IgD-negative memory B cell (primary cell): ENCODE measurements around the gene ASAP2. TPM values are rescaled to one million over a fixed set of nuclear protein-coding genes. Genes with fewer than 3 reads are reported as not detected.

Experiments used
- H3K27ac Mint-ChIP-seq, 3 donors: one replicate each; pipeline ENCODE4 v1.8.0; 2020 to 2022; ENCODE audit warnings: mild to moderate bottlenecking in 3 of 3, mixed read lengths in 3 of 3, moderate library complexity in 1 of 3
- H3K27me3 Mint-ChIP-seq: one replicate; pipeline ENCODE4 v1.8.0; 2021; ENCODE audit warnings: mixed read lengths
- H3K36me3 Mint-ChIP-seq: one replicate; pipeline ENCODE4 v1.8.0; 2020; ENCODE audit warnings: mild to moderate bottlenecking, mixed read lengths
- H3K4me1 Mint-ChIP-seq, 3 donors: one replicate each; pipeline ENCODE4 v1.8.0; 2020 to 2022; ENCODE audit warnings: mixed read lengths in 3 of 3, mild to moderate bottlenecking in 1 of 3
- H3K4me3 Mint-ChIP-seq, 4 donors: one replicate each; pipeline ENCODE4 v1.8.0; 2020 to 2022; ENCODE audit warnings: mild to moderate bottlenecking in 4 of 4, mixed read lengths in 4 of 4, moderate library complexity in 3 of 4
- H3K9me3 Mint-ChIP-seq, 3 donors: one replicate each; pipeline ENCODE4 v1.8.0; 2020 to 2021; ENCODE audit warnings: mixed read lengths in 3 of 3, mild to moderate bottlenecking in 1 of 3
- polyA plus RNA-seq: library from polyadenylated mRNA; unstranded; fragments of 300-500 nt; fragmentation: Illumina TruSeq; gene quantifications from one replicate; pipeline ENCODE4 v1.2.3, GENCODE V29; 2021

The ASAP2 gene
- polyA plus RNA-seq, 1 donor from 2014 or later: not detected

DNA sequence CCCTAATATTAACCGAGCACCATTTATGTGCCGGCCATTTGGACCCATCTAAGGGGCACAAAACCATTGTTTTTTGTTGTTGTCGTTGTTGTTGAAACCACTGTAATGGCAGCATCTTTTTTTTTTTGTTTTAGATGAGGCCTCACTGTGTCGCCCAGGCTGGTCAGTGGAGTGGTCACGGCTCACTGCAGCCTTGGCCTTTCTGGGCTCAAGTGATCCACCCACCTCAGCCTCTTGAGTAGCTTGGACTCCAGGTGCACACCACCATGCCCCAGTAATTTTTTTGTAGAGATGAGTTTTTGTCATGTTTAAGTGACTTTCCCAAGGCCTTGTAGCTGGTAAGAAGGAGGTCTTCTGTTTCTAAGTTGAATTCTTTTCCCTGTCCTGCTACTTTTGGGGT, 33.0 kb downstream of the ASAP2 start:
- Mint-ChIP-seq H3K9me3 (no peaks in the 10 kb centered on the region), H3K27me3 (peaks cover 4% of the 10 kb centered on the region), H3K36me3 (peaks cover 3% of the 10 kb centered on the region), H3K27ac (no peak overlapping the region), H3K4me1 (no peaks in the 10 kb centered on the region), H3K4me3 (no peak overlapping the region)

DNA sequence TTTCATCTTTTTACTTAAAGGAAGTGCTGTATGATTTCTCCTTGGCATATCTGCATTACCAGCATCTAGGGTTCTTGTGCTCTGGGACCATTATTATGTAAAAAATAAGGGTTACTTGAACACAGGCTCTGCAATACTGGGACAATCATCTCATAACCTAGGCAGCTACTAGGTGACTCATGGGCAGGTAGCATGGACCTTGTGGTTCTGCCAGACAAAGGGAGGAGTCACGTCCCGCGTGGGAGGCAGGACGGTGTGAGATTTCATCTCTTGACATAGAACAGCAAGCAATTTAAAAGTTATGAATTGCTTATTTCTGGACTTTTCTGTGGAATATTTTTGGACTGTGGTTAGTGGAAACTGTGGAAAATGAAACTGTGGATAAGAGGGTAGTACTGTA, 34.1 kb downstream of the ASAP2 start:
- H3K36me3 Mint-ChIP-seq: peaks cover 3% of the 10 kb centered on the region
- H3K27me3 Mint-ChIP-seq: peaks cover 4% of the 10 kb centered on the region
- no peaks in the 10 kb centered on the region for H3K9me3 Mint-ChIP-seq
- H3K4me1 Mint-ChIP-seq: no peaks in the 10 kb centered on the region
- no peak overlapping the region for H3K27ac Mint-ChIP-seq
- H3K4me3 Mint-ChIP-seq: no peak overlapping the region

DNA sequence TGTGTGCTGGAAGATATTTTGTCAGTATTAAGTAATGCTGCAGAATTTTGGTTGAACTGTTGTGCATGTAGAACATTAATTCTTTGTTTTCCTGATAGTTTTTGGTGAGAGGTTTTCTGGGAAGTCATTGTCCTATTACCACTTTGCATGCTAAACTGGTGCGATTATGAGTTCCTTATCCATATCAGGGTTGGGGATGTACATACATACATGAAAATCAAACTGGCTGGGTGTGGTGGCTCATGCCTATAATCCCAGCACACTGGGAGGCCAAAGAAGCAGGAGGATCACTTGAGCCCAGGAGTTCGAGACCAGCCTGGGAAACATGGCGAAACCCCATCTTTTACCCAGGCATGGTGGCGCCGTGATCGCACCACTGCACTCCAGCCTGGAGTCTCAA, 34.6 kb downstream of the ASAP2 start:
- H3K4me3 Mint-ChIP-seq: no peak overlapping the region
- peaks cover 3% of the 10 kb centered on the region for H3K36me3 Mint-ChIP-seq
- H3K27ac Mint-ChIP-seq: no peak overlapping the region
- H3K9me3 Mint-ChIP-seq: no peaks in the 10 kb centered on the region
- no peaks in the 10 kb centered on the region for H3K4me1 Mint-ChIP-seq
- peaks cover 4% of the 10 kb centered on the region for H3K27me3 Mint-ChIP-seq

DNA sequence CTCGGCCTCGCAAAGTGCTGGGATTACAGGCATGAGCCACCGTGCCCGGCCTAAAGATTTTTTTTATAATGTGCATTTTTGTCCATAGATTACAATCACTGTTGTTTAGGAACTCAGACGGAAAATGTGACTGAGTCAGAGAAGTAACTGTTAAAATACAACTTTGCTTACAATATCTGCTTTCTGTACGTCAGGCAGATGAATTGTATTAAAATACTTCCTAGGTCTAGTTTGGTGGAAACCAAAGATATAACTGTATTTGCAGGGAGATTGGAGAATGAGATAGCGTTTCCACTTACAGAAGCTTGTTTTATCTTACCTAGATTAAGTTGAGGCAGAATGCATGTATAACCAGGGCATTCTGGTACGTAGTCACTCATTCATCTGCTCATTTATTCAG, 36.7 kb downstream of the ASAP2 start:
- peaks cover 4% of the 10 kb centered on the region for H3K27me3 Mint-ChIP-seq
- H3K27ac Mint-ChIP-seq: no peak overlapping the region
- H3K36me3 Mint-ChIP-seq: peaks cover 3% of the 10 kb centered on the region
- no peak overlapping the region for H3K4me3 Mint-ChIP-seq
- H3K9me3 Mint-ChIP-seq: no peaks in the 10 kb centered on the region
- no peaks in the 10 kb centered on the region for H3K4me1 Mint-ChIP-seq

DNA sequence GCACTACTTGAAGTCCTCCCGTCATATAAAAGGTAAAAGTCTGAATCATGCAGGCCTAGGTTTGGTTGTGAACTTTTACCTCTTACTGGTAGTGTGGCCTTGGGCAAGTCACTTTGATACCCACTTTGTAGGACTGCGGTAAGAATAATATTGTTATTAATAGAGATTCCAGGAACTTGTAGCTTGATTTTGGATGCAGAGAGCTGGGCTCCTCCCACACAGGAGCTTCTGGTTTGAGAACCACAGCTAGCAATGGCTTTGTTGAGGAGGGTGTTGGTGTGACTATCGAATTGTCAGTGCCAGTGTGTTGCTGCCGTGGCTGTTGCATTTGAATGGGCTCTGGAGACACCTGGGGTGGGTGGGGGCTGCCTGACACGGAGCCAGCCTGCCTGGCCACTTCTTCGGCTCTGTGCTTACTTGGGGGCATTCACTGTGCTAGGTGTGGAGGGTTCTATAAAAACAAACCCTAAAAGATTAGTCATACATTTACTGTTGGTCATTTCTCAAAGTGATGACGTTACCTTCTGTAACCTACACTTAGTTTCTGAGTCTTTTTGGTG, 38.5 kb downstream of the ASAP2 start:
- peaks cover 3% of the 10 kb centered on the region for H3K36me3 Mint-ChIP-seq
- H3K9me3 Mint-ChIP-seq: no peaks in the 10 kb centered on the region
- H3K4me1 Mint-ChIP-seq: no peaks in the 10 kb centered on the region
- peaks cover 5% of the 10 kb centered on the region for H3K27me3 Mint-ChIP-seq
- no peak overlapping the region for H3K4me3 Mint-ChIP-seq
- H3K27ac Mint-ChIP-seq: no peak overlapping the region

DNA sequence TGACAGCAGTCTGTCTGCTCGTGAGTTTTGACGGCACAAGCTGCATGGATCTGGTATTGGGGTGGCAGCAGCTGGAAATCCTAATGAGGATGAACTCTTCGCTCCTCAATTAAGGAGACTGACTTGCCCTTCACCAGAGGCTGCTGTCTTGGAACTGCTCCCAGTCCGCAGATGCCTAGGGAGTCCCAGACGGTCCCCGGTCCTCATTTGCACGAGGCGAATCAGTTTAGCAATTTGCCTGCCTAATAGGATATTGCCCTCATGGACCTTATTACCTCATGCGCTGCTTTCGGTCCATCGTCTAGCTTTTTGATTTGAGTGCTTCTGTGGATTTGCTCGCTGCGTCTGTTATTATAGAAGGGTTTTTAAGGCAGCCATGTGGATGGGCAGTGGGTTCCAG, 40.6 kb downstream of the ASAP2 start:
- peaks cover 5% of the 10 kb centered on the region for H3K27me3 Mint-ChIP-seq
- H3K4me1 Mint-ChIP-seq: no peaks in the 10 kb centered on the region
- no peak overlapping the region for H3K27ac Mint-ChIP-seq
- H3K9me3 Mint-ChIP-seq: peaks cover 0 to 3% (median 0%) of the 10 kb centered on the region in 3 donors
- no peak overlapping the region for H3K4me3 Mint-ChIP-seq
- H3K36me3 Mint-ChIP-seq: no peaks in the 10 kb centered on the region

DNA sequence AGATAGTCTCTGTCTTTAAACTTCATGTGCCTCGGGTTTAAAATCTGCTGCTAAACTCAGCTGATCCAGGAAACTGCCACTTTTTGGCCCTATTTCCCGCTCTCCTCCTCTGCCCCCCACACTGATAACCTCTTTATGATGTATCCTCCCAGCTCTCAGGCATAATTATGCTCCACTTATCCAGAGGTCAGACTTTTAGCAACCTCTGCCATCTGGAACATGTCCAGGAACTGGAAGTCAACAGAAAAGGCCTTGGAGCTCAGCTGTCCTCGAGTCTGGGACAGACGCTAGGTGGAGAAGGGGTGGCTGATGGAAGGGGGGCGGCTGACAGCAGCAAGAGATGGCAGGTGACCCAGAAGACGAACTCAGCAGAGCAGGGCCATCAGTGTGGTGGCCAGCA, 41.2 kb downstream of the ASAP2 start:
- H3K4me1 Mint-ChIP-seq: no peaks in the 10 kb centered on the region
- no peak overlapping the region for H3K27ac Mint-ChIP-seq
- peaks cover 5% of the 10 kb centered on the region for H3K27me3 Mint-ChIP-seq
- peaks cover 0 to 3% (median 0%) of the 10 kb centered on the region in 3 donors for H3K9me3 Mint-ChIP-seq
- H3K36me3 Mint-ChIP-seq: no peaks in the 10 kb centered on the region
- H3K4me3 Mint-ChIP-seq: no peak overlapping the region

DNA sequence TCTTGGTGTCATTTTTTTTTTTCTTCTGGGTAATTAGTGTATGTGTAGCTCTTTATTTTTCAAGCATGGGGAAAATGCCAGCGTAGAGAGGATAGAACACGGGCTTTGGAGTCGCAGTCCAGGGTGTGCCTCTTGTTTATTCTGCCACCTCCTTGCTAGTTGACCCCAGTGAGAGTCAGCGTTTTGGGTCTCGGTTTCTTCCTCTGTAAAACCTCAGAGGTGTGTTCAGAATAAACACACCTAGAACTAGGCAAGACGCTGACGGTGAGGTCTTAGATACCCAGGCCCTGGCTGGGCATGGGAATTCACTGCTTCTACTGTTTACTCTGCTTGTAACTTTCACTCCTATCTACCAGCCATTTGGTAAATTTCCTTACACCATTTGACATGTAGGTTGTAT, 41.8 kb downstream of the ASAP2 start:
- H3K27me3 Mint-ChIP-seq: peaks cover 5% of the 10 kb centered on the region
- H3K4me1 Mint-ChIP-seq: no peaks in the 10 kb centered on the region
- peaks cover 0 to 3% (median 0%) of the 10 kb centered on the region in 3 donors for H3K9me3 Mint-ChIP-seq

DNA sequence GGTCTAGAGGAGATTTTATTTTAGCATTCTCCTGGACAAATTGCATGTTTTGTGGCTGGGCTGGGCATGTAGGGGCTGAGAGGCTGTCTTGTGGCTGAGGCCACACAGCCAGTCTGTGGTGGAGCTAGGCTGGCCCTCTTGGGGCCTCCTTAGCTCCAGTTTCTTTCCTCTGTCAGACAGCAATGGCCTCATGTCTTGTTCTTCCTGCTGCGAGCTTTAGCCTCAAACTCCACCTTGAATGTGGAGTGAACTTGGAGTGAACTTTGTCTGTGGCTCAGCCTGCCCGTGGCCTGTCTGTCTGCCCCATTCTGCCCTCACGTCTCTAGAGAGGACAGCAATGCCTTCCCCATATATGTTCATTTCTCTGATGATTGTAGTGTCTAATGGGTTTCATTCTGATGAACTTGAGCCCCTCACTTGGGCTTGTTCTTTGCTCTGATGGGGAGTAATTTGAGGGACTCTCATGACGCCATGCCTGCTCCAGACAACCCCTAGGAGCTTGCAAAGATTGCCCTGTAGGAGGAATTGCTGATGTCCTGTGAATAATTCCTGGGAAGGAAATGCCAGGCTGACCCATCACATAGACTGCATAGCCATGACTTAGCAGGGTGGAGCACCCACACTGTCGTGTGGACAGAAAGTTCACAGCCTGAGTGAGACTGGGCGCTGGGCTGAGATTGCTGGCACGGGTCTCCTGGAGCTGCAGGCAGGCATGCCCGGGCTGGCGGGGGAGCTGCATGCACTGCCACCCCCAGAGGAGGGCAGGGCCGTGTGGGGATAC, 42.6 kb downstream of the ASAP2 start:
- Mint-ChIP-seq H3K9me3 (peaks cover 0 to 3% (median 0%) of the 10 kb centered on the region in 3 donors), H3K4me3 (no peak overlapping the region), H3K36me3 (no peaks in the 10 kb centered on the region), H3K4me1 (no peaks in the 10 kb centered on the region), H3K27ac (no peak overlapping the region), H3K27me3 (peaks cover 5% of the 10 kb centered on the region)

More for the DNA sequence above, 41.8 kb downstream of the ASAP2 start:
- H3K4me3 Mint-ChIP-seq: no peak overlapping the region
- no peak overlapping the region for H3K27ac Mint-ChIP-seq
- H3K36me3 Mint-ChIP-seq: no peaks in the 10 kb centered on the region

DNA sequence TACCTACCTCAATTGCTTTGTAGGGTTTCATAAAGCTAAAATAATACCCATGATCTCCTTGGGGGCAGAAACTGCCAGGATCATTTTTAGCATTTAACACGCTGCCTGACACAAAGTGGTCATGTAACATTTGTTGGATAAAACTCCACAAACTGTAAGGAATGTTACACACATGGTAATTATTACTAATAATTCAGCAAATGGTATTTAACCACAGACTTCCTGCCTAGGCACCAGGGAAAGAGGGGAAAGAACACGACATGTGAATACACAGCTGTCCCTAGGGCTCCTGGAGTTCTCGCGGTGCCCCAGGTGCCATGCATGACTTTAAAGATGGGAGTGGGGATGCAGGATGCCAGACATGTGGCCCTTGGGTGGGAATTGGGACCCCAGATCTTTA, 43.5 kb downstream of the ASAP2 start:
- Mint-ChIP-seq H3K27ac (no peak overlapping the region), H3K27me3 (peaks cover 5% of the 10 kb centered on the region), H3K36me3 (no peaks in the 10 kb centered on the region), H3K4me1 (no peaks in the 10 kb centered on the region), H3K9me3 (peaks cover 0 to 3% (median 0%) of the 10 kb centered on the region in 3 donors), H3K4me3 (no peak overlapping the region)

DNA sequence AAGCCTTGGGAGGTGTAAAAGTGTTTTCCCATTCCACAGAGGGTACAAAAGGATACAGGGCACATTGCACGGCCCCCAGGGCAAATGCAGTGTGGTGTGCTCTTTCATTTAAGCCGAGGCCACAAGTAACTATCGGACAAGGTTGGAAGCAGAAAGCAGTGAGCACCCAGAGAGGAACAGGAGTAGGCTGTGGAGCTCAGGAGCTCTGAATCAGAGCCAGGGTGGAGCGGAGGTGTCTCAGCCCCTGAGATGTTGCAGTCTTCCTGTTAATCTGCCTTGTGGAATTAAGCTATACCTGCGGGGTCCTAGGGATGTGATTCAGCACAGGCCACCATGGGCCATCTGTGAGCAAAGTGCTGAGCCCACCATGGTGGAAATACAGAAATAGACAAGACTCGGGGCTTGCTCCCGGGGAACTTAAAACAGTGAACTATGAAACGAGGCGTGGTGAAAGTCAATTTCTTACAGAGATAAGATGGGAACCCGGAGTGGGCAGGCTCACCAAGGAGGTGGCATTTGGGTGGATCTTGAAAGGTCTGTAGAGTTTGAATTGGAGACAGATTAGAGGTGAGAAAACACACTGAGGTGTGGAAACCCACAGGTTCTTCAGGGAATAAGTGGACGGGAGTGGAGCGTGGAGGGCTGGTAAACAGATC, 44.0 kb downstream of the ASAP2 start:
- Mint-ChIP-seq H3K9me3 (peaks cover 0 to 3% (median 0%) of the 10 kb centered on the region in 3 donors), H3K36me3 (no peaks in the 10 kb centered on the region), H3K4me3 (no peak overlapping the region), H3K27me3 (peaks cover 5% of the 10 kb centered on the region), H3K4me1 (no peaks in the 10 kb centered on the region), H3K27ac (no peak overlapping the region)

DNA sequence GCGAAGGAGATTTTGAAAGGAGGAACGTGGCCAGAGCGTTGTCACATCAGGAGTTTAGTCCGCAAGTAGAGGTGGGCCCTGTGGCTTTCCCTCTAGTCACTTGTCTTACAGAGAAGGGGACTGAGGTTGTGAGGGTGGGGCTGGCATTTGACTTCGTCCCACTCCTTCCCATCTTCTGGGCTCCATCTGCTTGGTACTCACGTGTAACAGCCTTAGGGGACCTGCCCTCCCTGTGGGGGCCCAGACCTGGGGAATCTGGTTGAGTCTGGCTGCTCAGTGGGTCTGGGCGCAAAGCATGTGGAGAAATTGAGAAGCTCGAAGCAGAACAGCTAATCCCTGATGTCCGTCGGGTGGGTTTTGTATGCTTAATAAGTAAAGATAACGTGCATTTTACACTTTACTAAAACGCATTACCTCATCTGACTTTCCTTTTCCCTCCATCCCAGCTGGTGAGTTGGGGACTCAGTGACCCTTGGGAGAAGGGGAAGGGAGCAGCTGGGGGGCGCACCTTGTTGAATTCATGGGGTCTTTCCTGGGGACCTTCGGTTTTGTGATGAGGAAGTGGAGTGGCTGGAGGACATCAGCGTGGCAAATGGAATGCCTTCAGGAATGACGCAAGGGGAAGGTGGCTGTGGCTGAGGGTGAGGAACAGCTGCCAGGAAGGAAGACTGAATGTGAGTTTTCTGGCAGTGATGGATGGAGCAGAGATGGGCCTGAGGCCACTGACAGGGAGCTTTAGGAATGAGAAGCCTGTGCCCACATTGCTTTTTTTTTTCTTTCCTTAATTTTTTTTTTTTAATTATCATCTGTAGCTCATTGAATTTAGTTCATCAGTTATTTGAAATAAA, 44.8 kb downstream of the ASAP2 start:
- H3K27ac Mint-ChIP-seq: no peak overlapping the region
- H3K27me3 Mint-ChIP-seq: peaks cover 5% of the 10 kb centered on the region

DNA sequence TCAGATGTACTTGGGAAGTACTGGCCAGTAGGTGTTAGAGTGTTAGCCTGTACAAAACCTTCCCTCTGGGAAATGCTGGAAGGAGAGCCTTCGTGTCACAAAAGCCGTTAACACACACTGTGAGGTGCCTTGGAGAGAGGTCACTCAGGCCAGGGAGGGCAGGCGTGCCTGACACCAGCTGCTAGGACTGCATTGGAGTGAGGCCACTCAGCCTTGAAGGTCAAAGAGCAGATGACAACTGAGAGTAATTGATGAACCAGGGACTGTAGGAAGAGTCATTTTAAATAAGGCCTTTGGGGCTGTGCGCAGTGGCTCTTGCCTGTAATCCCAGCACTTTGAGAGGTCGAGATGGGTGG, 45.4 kb downstream of the ASAP2 start:
- Mint-ChIP-seq H3K36me3 (no peaks in the 10 kb centered on the region), H3K4me1 (no peaks in the 10 kb centered on the region), H3K27ac (no peak overlapping the region), H3K4me3 (no peak overlapping the region), H3K27me3 (peaks cover 5% of the 10 kb centered on the region), H3K9me3 (peaks cover 0 to 3% (median 0%) of the 10 kb centered on the region in 3 donors)

More for the DNA sequence above, 44.8 kb downstream of the ASAP2 start:
- Mint-ChIP-seq H3K9me3 (peaks cover 0 to 3% (median 0%) of the 10 kb centered on the region in 3 donors), H3K36me3 (no peaks in the 10 kb centered on the region), H3K4me1 (no peaks in the 10 kb centered on the region), H3K4me3 (no peak overlapping the region)

DNA sequence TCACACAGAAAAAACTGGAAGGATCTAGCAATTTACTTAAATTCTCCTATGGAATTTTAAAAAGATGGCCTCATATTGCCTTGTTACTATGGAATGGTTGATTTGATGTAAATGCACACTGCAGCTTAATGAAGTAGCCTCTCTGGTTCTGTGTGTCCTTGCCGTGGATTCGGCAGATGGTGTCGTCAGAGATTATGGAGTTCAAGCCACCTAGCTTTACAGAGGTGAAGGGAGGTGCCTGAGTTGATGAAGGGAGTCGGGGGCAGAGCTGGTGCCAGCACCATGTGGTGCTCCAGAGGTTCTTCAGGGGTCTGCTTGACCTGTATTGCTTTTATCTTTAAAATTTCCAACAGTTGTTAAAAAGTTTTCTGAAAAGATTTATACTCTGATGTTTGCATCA, 48.8 kb downstream of the ASAP2 start:
- Mint-ChIP-seq H3K27me3 (no peaks in the 10 kb centered on the region), H3K27ac (no peak overlapping the region), H3K36me3 (no peaks in the 10 kb centered on the region), H3K4me3 (no peak overlapping the region), H3K4me1 (no peaks in the 10 kb centered on the region), H3K9me3 (peaks cover 0 to 3% (median 0%) of the 10 kb centered on the region in 3 donors)

DNA sequence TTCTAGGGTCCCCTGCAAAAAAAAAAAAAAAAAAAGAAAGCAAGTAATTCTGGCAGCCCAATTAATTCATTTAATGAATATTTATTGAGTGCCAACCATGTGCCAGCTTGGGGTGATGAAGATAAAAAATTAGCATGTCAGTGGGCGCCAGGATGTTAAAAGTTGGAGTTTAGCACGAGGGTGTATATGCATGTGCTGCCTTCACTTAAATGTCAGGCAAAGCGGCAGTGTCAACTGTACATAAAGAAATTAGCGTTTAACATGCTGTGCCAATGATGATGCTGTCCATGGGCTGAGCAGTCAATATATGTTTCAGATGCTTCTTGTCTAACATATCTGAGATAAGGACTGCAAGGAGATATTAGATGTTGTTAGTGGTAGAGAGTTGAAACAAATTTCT, 49.5 kb downstream of the ASAP2 start:
- Mint-ChIP-seq H3K27ac (no peak overlapping the region), H3K4me1 (no peaks in the 10 kb centered on the region), H3K27me3 (no peaks in the 10 kb centered on the region), H3K36me3 (no peaks in the 10 kb centered on the region), H3K9me3 (no peaks in the 10 kb centered on the region), H3K4me3 (no peak overlapping the region)
